ENCODE results near the gene ATAD3B.
A peak's percentile ranks its signal among the peaks of the same experiment; 100 is the strongest.

Gene ATAD3B

DNA sequence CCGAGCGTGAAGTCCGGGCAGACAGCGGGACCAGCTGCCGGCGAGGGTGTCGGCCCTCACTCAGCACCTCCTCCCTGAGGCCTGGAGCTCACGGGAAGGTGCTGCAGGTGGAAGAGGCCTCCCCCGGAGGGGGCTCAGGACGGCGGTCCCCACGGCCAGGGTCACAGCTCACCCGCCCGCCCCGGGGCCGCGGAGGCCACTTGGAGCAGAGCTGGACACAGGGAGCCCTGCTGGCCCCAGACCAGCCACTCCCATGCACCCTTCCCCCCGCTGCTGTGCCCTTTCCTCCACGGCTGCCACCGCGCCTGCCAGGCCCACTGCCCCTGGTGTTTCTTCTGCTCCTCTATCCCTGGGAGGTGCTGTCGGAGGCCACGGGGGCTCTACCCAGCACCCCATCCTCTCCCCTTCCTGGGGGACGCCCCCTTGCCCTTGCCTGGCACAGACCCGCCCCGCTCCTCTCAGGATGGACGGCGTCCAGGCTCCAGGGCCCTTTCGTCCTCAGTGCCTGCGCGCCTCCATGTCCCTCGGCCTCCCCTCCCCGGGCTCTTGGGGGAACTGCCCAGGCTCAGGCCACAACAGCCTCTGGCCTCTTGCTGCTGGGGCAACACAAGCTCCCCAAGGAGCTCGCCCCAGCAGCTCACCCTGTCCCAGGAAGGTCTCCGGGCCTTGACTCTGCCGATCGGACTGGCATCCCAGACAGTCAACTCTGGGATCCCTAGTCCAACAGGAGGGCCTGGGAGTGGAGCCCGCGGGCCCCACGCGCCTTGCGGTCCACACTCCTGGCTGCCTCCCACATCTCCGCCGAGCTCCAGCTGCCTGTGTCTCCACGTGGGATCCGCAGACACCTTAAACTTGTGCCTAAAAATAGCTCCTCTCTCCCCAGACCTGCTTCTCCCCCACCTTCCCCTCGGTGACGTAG, 64.7 kb downstream of the ATAD3B start:
- no peak for DNase-seq

DNA sequence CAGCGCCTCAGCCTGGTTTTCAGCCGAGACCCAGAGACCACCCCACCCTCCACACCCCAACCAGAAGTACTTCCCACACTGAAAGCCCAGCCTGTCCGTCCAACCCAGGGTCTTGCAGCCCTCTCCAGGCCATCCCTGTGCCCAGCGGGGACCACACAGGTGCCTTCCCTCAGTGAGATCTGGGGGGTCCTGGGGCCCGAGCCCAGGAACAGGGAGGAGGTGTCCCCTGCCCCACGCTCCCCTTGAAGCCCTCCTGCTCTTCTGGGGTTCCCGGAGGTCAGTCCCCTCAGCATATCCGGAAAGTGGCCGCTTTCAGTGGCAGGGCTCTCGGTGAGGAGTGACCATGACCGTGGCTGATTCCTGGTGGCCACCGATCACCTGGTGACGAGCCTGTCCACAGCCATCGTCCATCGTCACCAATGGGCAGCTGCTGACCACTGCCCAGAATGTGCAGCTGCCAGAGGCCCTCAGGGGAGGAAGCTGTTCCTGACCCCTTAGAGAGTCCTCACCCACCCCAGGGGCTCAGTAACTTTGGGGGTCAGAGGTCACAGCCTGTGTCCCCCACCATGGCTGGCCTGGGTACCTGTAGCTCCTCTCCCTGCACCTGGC, 65.5 kb downstream of the ATAD3B start:
- DNase-seq = no peak

DNA sequence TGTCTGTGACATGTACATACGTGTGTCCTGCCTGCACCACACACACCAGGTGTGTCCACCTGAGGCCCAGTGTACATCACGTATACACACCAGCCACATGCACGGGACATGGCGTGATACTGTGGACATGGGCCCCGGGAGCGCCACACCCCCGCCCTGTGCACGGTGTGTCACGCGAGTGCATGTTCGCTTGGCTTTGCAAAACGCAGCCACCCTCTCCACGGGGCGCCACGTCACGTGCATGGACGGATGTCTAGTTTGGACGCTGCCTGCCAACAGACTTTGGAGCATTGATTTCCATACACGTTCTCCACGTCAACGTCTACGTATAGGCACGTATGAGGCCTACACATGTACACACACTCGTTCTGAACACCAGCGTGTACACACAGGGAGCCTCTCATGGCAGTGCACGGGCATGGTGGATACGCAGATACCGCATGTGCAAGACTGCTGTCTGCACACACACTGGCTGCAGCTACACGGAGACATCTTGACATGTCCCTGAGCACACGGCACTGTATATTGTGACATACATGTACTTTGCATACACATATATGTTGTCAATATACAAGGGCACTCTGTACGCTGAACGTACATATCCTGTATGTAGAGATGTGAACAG, 66.2 kb downstream of the ATAD3B start:
- DNase-seq = no peak

DNA sequence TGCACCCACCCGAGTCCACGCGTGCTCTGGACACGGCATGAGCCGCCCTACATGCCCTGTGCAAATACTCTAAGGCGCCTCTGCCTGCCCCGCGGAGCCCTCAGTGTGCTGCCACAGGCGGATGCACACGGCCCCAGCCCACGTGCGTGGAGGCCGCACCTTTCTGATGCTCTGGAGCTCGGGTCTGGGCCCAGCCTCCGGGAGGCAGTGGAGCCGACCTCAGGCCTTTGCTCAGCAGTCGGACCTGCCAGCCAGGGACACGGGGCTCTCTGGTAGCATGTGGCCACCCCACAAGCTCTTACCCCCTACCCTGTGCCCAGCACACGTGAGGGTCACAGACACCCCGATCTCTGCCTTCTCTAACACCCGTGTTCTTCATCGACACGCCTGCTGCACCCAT, 66.8 kb downstream of the ATAD3B start:
- no peak for DNase-seq

DNA sequence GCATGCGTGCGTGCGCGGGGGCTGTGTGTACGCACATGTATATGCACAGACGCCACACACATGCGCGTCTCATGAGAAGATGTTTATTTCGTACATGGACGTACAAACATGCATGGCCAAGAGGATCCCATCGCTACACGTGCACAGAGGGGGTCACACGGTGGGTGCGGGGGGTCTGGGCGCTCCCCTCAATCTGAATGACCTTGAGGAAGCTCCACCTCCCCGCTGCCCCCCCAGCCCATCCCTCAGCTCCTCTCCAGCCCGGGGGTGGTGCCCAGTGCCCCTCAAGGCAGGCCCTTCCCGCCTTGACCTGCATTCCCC, 67.4 kb downstream of the ATAD3B start:
- no peak for DNase-seq

DNA sequence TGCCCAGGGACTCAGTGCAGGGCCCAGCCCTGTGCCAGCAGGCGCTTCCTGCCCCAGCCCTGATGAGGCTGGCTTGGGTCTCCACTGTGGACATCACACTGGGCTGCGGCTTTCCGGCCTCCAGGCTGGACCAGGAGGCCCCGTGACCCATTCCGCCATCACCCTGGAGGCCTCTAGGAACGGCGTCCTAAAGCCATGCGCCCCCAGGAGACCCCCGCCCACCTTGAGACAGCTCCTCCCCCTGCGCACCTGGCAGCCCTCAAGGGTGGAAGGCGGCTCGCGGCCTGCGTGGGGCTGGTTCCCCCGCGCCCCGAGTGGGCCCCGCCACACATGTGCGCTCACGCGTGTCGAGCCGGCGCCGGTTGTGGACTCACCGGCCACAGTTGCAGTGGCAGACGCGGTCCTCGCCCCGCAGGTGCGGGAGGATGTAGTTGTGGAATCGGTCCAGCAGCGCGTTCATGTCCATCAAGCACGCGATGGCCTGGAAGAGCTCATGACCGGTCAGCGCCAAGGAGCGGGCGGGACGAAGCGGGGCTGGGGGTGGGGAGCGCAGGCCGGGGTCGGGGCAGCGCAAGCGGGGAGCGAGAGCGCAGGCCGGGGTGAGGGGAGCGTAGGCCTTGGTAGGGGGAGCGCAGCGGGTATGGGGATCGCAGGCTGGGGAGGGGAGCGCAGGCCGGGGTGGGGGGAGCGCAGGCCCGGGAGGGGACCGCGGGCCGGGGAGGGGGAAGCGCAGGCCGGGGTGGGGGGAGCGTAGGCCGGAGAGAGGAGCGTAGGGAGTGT, 67.9 kb downstream of the ATAD3B start:
- no peak for DNase-seq

DNA sequence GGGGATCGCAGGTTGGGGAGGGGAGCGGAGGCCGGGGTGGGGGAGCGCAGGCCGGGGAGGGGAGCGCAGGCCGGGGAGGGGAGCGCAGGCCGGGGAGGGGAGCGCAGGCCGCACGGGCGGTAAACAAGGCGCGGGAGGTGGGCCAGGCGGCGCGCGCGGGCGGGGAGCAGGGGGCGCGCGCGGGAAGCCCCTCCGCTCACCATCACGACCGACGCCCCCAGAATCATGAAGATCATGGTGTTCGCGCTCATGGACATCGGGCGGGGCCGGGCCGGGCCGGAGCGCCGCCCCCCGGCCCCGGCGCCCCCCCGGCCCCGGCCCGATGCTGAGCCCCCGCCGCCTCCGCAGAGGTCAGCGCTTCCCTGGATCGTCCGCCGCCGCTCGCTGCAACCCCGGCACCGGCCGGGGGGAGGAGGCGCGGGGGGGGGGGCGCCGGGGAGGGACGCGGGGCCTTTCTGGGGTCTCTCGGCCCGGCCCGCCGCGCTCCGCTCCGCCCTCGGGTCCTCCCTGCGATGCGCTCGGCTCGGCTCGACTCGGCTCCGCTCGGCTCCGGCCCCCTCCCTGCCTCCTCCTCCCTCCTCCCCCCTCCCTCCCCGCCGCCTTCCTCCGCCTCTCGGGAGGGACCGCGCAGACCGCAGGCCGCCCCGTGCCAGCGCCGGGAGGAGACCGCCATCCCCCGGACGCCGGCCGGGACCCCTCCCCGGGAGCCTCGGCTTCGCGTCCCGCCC, 68.7 kb downstream of the ATAD3B start, which contains the start of gene TMEM240:
Gene TMEM240, minus strand, starts transcription at position 535 of the 728 bp plus-strand sequence. Its CDS starts 278 bp downstream, at position 257.
- DNase-seq = peak; percentile 42 to 59

DNA sequence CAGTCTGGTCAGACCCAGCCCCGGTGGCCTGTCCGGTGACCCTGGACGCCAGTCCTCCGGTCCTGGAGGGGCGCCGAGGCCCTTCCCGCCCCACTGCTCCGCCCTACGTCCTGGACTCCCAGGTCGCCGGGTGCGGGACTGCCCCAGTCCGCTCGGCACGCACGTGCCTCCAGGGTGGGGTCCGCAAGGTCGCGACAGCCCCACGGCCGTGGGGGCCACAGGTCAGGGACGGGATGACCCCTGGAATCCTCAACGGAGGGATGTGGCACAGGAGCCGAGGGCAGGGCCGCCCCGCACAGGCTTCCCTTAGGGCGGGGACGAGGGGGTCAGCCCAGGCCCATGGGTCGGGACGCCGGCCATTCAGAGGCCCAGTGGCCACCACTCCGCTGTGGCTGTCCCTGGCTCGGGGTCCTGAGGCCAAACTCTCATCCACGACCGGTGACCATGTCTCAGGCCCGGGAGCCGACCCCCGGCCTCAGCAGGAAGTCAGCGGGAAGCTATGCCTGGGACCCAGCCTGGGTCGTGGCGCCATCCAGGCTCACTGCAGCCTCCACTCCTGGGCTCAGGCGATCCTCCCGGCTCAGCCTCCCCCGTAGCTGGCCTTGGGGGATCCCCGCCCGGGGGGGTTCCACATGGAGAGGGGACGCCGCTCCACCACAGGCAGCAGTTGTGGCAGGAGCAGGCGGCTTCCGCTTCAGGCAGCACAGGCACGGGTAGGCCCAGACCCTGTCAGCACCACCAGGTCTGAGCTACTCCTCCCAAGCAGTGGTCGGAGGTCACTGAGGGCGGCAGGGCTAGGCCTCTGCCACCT, 69.5 kb downstream of the ATAD3B start:
- no peak for DNase-seq

DNA sequence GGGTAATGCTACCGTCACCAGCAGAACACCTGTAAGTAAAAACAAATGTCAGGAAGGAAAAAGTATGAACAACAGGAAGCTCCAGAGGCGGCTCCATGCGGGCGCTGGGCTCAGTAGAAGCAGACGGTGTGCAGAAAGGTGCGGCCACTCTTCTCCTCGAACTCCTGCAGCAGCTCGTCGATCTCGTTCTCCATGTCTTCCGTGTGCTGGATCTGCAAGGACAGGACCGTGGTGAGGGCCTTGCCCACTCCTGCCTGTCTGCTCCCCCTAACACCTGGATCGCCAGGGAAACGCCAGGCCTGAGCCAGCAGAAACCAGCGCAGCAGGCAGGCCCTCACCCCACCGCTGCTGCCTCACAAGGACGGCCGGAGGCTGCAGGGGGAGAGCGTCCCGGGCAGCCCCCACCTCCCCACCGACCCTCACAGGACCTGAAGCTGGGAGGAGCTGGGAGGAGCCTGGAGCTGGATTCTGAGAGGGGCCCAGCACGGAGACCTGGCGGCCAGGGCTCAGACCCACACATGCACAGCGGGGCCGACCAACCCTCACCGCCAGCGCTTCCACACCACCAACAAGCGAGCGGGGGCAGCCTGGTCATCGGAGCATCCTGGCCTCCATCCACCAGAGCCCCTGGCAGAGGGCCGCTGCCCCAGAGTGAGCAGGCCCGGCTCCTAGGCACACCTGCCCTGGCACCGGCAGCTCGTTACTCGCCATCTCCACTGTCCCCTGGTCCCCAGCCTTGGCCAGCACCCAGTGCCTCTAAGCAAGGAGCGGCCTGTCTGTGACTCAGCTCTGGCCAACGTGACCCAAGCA, 70.6 kb downstream of the ATAD3B start:
- no peak for DNase-seq

DNA sequence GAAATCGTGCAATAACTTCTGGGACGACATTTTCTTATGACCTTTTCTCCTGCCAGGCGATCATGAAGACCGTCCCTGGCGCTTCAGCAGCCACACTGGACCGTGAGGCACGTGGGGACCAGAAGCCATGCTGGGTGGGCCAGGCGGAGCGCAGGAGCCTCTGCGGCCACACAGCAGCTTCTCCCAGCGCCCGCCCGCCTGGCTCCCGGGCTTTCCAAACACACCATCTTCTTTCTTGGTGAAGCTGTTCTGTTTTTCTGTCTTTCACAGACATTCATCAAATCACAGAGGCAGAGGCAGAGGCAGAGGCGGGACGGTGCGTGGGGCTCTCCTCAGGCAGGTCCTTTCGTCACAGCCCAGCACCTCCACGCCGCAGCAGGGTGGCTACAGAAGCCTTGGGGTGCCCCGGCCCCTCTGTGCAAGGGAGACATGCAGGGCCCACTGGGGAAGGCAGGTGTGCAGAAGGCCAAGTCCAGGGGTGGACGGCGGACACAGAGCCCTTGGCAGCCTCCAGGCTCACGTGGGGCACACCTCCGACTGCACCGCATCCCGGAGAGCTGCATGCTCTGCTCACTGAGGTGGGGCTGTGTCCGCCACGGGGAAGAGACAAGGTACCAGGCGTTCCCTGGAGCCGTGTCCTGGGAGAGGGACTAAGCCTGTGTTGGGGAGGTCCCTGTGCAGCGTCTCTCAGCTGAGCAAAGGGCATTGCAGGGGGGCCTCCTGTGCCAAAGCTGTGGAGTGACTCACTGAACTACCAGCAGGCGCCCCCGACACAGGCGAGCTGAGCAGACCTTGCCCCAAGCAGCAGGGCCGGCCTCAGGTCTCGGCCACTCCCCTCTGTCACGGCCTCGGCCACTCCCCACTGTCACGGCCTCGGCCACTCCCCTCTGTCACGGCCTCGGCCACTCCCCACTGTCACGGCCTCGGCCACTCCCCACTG, 71.5 kb downstream of the ATAD3B start:
- DNase-seq = no peak

DNA sequence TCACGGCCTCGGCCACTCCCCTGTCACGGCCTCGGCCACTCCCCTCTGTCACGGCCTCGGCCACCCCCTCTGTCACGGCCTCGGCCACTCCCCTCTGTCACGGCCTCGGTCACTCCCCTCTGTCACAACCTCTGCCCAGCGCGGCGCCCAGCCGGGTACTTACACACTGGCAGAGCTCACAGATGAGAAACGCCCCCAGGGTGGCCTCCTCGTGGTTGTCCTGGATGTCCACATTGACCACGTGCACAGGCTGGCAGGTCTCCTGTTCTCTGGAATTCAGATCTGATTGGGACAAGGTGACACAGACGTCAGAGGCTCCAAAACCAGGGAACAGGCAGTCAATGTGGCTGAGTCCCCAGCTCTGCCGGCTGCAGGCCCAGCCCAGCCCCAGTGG, 72.1 kb downstream of the ATAD3B start:
- DNase-seq = no peak

DNA sequence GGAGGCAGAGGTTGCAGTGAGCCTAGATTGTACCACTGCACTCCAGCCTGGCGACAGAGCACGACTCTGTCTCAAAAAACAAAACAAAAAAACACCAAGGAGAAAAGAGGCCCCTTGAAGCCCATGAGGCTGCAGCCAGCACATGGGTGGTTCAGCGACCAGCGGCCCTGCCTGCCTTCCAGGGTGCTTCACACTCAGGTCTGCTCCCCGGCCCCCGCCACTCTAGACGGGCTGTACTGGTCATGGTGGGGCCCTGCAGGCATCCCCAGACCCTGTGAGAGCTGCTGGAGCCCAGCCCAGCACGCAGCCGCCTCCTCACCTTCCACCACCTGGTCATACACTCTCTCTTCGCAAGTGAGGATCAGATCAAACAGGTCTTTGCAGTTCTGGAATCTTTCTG, 73.0 kb downstream of the ATAD3B start:
- DNase-seq = no peak

Data from CD4-positive, alpha-beta T cell treated with Interleukin-4 for 1 hour (primary cell).